Fibroblast of the conjunctiva (primary cell): ENCODE measurements around the gene FKTN.

ENCODE experiments used
- DNase-seq: peaks from one replicate; pipeline ENCODE4 v3.0.0-alpha.2; 2010; ENCODE audit warnings: low read depth

The FKTN gene

DNA sequence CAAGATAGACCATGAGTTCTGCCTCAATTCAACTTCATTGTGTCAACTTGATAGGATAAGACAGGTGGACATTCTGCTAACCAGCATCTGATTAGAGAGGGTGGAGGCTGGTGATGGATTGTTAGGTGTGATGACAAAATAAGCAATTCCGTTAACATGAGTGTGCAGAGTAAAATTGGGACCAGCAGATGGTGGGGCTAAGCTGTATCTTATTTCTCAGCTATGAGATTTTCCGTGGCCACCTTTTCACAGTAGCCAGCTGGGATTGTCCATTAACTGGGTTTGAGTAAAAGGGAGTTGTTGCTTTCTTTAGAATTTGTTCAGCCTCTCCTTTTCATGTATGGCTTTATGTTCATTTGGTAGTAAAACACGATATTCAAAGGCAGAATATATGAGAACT, 75.5 kb downstream of the FKTN start:
- no peak for DNase-seq

DNA sequence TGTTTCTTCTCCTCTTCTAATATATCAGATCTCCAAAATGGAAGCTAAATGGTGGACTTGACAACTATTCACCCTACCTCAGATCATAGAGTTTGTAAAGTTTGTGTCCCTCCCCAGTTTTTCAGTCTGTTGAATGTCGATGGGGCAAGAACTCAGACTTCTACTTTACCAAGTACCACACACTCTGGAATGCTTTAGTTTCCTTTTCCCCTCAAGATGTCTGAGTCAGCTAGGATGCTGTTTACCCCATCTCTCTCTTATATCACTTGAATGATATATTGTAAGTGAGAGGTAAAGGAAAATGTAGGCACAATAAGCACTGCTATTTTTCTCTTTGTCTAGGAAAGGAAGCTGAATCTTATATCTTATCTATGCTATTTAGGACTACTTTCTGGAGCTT, 78.4 kb downstream of the FKTN start:
- no peak for DNase-seq

DNA sequence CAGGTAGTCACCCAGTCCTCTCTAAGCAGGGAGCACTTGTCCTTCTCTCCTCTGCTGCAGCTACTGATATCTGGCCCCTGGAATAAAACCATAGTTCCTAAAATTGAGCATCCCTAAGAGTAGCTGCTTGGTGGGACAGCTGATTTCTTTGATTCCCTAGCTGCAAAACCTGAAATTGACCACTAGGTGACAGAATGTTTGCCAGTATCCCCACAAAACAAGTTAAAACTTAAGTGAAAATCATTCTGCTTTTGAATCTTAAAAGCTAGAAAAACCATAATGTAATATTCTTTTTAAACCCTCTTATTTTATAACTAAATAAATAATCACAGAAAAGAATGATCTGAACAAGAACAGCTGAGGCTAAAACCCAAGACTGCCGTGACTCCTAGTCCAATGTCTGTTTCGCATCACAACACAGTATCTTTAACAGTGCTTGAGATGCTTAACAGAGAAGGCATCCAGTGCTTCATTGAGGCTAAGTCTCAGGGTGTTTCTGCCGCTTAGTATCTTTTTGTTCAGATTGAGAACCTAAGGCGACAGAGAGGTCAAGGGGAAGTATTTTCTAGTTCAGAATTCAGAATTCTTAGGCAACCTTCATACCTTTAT, 80.0 kb downstream of the FKTN start:
- no peak for DNase-seq

DNA sequence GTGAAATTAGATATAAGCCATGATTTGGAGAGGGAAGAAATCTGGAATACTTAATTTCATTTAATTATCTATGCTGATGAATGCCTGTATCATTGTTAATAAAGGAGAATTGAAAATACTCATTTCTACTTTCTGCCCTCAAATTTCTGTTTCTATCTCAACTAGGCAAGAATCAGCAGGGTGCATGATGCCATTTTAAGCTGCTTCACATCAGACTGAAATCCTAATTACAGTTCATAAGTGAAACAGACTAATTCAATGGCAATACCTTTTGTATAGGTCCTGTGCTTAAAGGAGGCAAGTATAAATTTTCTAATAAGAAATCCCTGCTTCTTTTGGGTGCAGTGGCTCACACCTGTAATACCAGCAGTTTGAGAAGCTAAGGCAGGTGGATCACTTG, 82.0 kb downstream of the FKTN start:
- DNase-seq, result no peak

DNA sequence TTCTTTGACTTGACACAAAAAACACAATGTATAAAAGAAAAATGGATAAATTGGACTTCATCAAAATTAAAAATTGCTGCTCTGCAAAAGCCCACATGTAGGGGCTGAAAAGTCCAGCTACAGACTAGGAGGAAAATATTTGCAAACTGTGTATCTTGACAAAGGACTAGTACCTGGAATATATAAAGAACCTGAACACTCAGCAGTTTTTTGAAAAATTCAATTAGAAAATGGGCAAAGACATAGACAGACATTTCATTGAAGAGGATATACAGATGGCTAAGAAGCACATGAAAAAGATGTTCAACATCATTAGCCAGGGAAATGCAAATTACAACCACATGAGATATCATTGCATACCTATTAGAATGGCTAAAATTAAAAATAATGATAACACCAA, 85.9 kb downstream of the FKTN start:
- no peak for DNase-seq

DNA sequence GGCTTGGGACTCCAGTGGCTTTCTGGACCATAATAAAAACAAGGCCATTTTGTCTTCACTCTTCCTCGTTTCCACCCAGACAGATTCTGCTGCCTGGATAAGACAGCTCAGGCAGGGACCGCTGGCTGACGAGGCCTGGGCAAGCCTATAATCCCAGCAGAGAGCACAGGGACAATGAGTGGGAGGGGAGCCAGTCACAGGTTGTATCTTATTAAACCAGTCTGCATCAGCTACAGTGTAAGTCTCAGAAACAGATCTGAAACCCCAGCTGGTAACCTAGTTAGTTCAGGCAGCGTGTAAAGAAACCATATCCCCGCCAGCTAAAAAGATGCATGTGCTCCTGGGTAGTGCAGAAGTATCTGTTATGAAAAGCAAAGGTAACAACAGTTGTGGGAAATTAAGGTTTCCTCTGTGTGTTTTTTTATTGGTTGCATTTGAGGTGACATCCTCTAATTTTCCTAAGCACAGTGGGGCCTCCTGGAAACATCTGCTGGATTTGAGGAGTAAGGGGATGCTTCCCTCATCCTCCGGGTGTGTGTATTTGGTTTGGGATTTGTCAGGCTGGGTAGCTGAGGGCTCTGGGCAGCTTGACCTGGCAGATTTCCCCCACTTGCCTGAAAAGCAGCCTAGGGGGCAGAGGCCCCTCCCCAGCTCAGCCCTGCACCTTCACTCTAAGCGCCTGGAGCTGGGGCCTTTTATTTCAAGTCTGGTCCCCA, 89.1 kb downstream of the FKTN start:
- no peak for DNase-seq

DNA sequence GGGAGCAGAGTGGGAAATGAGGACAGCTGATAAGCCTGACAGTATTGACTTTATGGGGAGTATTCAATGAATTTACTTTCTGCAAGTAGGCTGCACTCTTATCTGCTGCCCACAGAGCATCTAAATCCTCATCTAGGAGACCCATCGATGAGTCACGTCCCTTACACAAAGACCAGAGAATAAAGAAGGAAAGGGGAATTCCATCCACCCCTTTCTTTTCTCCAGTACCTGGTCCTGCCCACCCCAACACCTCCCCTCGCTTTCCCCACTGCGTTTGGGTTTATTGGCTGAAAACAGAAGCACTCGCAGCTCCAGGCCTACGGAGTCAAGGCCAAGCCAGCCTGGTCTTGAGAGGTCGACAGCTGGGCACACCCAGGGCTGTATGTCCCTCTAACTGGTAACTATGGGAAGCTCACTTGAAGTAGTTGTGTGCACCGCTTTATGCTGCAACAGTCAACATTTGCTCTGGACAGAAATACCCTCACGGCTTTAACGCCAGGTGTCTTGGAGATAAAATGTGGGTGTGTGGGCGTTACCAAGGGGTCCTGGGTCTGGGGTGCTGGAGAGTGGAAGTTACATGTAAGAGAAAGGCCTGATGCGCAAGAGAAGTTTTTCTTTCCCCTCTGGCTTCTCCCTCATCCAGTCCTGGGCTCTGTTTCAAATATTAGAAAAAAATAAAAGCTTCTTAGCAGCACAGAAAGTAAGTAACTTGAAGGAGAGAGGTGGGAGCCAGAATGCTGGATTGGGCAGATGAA, 89.8 kb downstream of the FKTN start:
- no peak for DNase-seq

DNA sequence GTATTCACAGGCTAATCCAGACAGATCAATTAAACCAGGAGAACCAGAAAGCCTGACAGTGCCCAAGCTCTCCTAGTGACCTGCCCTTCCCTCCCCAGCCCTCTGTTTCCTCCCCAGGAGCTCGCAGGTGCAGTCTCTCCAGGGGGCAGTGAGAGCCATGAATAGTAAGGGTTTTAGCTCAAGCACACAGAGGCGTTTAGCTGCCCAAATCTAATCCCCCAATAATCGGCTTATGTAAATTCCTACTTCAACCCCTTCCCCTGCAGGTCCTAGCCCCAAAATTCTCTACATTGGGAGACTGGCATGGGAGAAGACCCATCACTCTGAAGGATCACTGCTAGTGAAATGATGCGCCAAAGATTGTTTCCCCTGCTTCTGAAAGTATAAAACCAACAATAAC, 93.9 kb downstream of the FKTN start:
- no peak for DNase-seq

DNA sequence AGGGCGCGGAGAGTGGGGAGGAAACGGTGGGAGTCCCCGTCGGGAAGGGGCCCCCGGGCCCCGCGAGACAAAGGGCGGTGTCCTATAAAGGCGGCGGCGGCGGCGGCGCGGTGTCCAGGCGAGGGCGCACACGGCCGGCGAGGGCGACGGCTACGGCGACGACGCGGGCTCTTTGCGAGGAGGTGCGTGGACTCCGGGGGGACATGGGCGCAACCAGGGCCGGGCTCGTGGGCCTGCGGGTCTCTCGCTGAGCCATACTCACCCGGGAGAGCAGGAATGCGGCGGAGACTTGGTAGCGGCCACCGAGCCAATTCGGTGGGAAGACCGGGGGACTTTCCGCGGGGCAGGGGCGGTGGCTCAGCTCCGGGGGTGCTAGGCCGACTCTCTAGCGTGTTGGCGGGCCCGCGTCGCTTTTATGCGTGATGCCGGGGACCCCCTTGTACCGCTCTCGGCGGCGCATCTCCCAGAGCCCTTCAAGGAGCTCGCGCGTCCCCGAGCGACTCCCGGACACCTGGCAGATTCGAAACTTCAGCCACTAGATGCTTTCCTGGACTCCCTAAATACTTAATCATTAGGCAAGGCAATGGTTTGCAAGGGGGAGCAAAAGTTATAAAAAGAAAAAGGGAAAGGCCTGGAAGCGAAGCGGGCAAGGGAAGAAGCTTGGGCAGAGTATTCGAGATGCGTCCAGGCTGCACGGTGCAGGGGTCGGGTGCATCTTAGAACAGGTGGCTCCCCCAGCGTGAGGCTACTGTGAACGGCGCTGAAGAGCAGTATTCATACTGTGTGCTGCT, 98.4 kb downstream of the FKTN start:
- no peak for DNase-seq

DNA sequence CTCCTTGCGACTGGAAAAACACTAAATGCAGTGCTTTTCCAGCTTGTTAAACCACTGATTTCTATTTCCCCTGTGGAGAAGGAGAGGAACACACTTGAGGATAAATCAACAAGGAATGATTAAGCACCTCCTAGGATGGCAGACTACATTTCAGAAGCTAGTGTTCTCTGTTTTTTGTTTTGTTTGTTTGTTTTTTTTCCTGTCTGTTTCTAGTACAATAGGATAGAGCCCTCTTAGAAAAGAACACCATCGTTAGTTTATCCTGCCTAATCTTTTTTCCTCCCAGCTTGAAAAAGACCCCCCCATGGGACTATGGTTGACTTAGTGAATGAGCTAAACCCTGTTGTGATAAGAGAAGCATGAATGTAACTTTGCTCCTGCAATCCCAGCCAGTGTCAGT, 100.4 kb downstream of the FKTN start:
- DNase-seq, result no peak

DNA sequence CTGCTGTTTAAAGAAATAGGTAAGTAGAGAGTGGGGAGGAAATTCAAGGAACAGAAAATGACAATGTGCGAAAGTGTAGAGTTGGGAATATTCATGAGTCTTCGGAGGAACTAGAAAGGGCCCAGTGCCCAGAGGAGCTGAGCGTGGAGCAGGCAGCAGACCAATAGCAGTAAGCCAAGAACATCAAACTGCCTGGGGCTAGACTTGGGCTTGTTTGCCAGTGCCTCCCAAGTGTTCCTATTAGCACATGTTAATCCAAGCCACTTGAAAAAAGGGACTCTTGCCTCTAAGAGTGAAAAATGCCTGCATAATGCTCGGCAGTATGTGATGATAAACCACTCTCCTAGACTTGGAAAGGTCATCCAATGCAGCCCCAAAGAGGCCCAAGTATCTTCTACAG, 103.1 kb downstream of the FKTN start:
- no peak for DNase-seq

DNA sequence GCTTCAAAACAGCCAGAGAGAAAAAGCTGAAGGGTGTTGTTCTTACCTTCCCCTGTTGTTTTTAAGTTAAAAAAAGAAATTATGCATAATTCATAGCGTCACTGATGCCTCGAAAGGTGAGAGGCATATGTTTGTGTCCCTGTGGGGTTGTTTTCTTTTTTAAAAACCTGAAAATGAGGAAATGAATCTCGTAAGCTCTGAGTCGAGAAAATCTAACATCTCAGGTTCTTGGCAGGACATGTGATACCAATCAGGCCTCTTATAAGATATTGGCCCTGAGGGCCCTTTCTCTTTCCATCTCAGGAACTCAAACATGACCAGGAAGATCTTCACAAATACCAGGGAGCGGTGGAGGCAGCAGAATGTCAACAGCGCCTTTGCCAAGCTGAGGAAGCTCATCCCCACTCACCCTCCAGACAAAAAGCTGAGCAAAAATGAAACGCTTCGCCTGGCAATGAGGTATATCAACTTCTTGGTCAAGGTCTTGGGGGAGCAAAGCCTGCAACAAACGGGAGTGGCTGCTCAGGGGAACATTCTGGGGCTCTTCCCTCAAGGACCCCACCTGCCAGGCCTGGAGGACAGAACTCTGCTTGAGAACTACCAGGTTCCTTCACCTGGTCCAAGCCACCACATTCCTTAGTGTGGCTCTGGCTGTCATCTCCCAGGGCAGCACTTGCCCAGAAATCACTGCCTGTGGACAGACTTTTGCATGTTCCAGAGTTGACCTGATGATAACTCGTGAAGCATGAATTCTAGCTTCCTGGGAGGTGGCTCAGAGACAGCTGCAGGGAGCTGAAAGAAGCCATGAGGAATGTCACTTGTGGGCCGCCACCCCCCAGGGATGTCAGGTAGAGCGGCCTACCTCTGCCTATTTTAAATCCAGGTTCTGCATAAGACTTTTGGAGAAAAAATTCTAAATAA, 104.5 kb downstream of the FKTN start, which contains the start of gene TAL2:
Gene TAL2, plus strand, starts transcription at position 274 of the 921 bp plus-strand sequence. Its CDS starts 40 bp downstream, at position 314.
- DNase-seq, result no peak

DNA sequence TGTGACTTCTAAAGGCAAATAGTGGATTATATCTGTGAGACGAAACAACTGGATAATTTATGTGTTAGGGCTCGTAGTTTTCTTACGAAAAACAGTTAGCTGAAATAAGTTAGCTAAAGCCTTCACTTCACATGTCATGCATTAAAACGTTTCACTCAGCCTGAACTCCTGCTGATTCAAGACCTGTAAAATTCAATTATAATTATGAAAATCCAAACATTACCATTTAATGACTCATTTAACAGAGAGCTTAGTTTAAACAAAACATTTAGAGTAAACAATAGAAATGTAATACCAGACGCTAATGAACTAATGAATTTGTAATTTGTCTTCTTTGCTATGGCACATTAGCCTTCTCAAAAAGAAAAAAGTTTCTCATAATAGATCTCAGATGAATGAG, 106.0 kb downstream of the FKTN start:
- no peak for DNase-seq

DNA sequence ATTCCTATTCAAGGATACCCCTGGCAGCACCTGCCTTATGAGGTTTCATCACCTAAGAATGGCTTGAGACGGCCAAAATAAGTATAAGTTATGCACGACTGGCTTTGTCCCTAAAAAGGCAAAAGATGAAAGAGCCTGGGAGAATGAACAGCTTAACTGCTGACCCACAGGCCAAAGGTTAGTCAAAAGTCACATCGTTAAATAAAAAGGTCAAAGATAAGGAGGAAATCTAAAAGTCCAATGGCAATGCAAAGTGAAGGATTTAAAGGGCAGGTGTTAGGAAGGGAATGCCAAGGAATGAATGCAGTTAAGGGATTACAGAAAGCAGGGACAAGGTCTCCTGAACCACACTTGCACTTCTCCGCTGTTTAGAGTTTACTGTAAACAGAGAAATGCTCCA, 109.9 kb downstream of the FKTN start:
- DNase-seq, result no peak

DNA sequence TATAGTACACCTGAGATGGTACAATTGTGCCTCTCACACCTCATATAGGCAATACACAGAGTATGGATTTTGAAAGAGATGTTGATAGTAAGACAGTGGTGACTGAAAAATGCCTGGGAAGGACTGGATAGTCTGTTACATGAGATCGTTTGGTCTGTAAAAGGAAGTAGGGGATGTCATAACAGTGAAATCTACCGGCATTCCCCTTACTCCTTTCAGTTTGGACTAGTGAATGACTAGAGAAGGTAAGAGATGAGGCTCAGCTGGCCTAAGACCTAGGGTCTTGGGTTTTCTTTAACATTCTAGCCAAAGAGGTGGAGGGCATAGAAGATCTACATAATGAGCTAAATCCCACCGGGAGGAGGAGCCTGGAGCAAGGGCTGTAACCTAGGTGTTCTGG, 112.4 kb downstream of the FKTN start:
- no peak for DNase-seq

DNA sequence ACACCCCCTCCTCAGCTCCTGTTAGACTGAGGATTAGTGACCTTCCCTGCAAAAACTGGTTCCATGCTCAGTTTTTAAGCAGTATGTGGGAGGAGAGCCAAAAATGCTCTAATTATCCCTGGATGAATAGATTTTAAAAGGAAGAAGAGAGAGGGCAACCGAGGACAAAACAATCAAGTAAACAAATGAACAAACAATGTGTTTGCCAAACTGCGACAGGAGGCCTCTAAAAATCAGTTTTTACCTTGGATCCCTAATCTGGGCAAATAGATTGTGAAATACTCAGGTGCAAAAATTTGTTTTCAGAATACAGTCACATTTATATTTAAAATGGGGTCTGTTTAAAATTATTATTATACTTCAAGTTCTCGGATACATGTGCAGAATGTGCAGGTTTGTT, 112.8 kb downstream of the FKTN start:
- DNase-seq, result no peak

DNA sequence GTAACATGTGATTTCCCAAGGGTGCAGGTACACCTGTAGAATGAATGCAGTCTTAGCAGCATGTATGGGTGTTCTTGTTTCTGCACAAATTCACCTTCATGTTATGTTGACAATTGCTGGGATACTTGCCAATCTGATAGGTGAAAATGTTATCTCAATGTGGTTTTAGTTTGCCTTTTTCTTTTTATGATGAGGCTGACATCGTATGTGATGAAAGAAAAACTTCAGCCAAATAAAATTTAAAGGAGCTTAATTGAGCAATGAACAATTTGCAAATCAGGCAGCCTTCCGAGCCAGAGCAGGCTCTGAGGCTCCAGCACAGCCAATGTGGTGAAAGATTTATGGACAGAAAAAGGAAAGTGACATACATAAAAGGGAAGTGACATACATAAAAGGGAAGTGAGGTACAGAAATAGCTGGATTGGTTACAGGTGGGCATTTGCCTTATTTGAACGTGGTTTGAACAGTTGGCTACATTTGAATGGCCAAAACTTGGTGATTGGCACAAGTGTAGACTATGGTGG, 114.8 kb downstream of the FKTN start:
- no peak for DNase-seq

DNA sequence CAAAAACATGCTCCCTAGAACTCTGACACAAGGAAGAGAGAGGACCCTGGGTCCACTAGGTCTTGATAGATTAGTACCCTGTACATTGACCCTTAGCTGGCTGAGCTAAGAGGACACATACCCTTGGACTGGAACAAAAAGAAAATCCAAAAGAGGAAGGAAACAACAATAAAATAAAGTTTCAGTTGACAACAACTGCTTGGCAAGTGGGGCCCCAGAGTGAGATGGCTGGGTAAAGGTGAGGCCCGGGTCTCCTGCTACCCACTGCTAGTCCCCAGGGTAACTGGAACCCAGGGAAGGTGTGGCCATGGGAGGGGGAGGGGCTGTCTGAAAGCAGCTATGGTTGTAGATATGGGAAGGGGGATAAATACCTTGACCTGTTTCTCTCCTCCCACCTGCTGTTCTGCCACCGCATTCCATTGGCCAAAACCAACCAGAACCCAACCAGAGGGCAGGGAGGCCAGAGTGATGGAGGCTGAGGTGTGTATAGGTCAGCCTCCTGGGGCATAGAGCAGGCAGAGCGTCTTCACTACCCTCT, 116.0 kb downstream of the FKTN start:
- DNase-seq, result no peak

DNA sequence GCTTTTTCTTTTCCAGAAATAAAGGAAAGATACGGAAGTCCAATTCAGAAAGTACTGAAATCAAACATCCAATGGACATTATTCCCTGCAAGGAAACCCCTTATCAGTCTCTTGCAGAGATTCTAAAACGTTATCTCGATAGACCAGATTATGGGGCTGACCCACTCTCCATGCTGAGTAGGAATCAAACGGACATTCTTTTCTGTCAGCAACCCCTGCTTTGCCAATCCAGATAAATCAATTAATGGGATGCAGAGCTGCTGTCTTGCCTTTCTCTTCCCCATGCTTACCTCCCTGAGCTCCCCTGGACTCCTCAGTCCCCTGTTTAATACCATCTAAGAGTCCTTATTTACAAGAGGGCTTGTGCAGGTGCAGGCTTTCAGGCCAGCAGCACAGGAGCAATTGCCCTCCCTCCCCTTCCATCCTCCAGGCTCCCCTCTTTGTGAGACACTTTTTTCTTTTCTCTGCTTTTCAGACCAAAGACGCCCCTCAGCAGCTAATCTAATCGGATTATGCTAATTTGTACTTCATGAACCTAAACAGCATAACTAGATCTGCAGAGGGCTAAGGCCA, 118.5 kb downstream of the FKTN start:
- DNase-seq, result no peak

DNA sequence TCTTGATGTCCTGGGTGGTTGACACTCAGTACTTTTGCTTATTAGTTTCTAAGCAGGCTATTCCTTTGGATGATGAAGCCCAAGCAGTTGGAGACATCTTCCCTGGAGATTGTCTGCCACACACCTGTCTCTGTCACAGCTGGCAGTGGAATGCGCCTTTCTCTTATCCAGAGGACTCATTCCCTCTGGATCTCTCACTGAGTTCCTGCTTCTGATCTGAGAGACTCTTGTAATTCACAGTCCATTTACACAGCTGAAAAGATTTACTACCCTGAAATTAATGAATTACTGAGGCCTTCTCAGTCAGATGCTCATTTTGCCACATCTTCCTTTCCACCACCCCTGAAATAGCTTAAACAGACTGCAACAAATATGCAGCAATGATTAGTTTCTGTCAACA, 120.2 kb downstream of the FKTN start:
- no peak for DNase-seq

DNA sequence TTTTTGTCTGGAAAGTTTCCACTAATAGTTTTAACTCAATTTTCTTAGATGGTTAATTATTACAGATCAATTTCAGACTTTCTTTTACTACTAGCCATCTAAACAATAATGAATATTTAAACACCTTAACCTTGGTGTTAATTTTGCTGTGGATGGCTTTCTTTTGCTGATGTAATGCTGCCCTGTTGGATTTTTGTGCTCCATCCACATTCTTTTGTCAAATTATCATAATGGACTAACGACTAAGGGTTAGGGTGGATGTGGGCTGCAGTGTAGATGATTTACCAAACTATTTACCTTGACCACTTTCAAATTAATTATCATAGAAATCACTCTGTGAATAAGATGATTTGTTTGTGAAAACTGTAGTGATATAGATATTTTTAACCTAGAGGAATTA, 120.8 kb downstream of the FKTN start:
- no peak for DNase-seq
